Activated T-cell treated with anti-CD3 and anti-CD28 coated beads for 48 hours (primary cell): ENCODE measurements around the gene CRYGB.
"Not testable (repeated sequence)": the region's sequence is repeated elsewhere in the genome, so short reads cannot be mapped to it uniquely, and the experiment has no call there.

Source experiments
- DNase-seq: peaks from one replicate; pipeline ENCODE4 v3.0.0-alpha.2; 2020; ENCODE audit warnings: low read depth

Gene CRYGB

GRCh38 chr2:208150094-208150493 is 4.1 kb upstream of the CRYGB start:
- no peak for DNase-seq

- no peak for DNase-seq
Observed at GRCh38 chr2:208148803-208149202, 2.8 kb upstream of the CRYGB start.

- no peak for DNase-seq
Observed at GRCh38 chr2:208147759-208148158, 1.8 kb upstream of the CRYGB start.

- DNase-seq, result no peak
Observed at GRCh38 chr2:208147008-208147407, 1.1 kb upstream of the CRYGB start.

- no peak for DNase-seq
Observed at GRCh38 chr2:208142925-208143799, 2.8 kb downstream of the CRYGB start.

GRCh38 chr2:208142240-208142924 is 3.6 kb downstream of the CRYGB start:
- no peak for DNase-seq

GRCh38 chr2:208139447-208139846 is 6.5 kb downstream of the CRYGB start:
- DNase-seq, result no peak

GRCh38 chr2:208138334-208138733 is 7.6 kb downstream of the CRYGB start:
- DNase-seq, result not testable (repeated sequence)

GRCh38 chr2:208136716-208137094 is 9.3 kb downstream of the CRYGB start:
- DNase-seq, result no peak

GRCh38 chr2:208135794-208136715 is 9.9 kb downstream of the CRYGB start:
- DNase-seq, result no peak

GRCh38 chr2:208134928-208135586 is 10.9 kb downstream of the CRYGB start:
- DNase-seq, result no peak

- no peak for DNase-seq
Observed at GRCh38 chr2:208130712-208131110, 15.2 kb downstream of the CRYGB start.

GRCh38 chr2:208129744-208130711 is 15.9 kb downstream of the CRYGB start, which contains the start of gene CRYGC:
TSS of gene CRYGC (minus strand) at chr2:208129828. CDS start at chr2:208129792, 36 bp downstream.
- no peak for DNase-seq

GRCh38 chr2:208128136-208128535 is 17.8 kb downstream of the CRYGB start:
- no peak for DNase-seq

GRCh38 chr2:208127090-208127489 is 18.9 kb downstream of the CRYGB start:
- DNase-seq, result no peak

- no peak for DNase-seq
Observed at GRCh38 chr2:208125251-208125650, 20.7 kb downstream of the CRYGB start.

GRCh38 chr2:208124013-208124715 is 21.8 kb downstream of the CRYGB start, which contains the start of gene CRYGD:
TSS of gene CRYGD (minus strand) at chr2:208124524. CDS start at chr2:208124473, 51 bp downstream.
- DNase-seq, result not testable (repeated sequence)

- DNase-seq, result no peak
Observed at GRCh38 chr2:208122248-208122647, 23.7 kb downstream of the CRYGB start.

- DNase-seq, result no peak
Observed at GRCh38 chr2:208118918-208119317, 27.0 kb downstream of the CRYGB start.

- DNase-seq, result not testable (repeated sequence)
Observed at GRCh38 chr2:208117390-208117789, 28.6 kb downstream of the CRYGB start.
